K562 (cell line): ENCODE results near the gene RABGAP1. TPM values are rescaled to one million over a fixed set of nuclear protein-coding genes. Genes with fewer than 3 reads are reported as not detected.

Source experiments
- CEBPG ChIP-seq, 3 experiments: fragments of 200-800 bp in 1 of 3; sonication (Bioruptor generic) in 1 of 3; sonication (generic) in 1 of 3; formaldehyde crosslinking in 1 of 3; IDR thresholded peaks in 2 of 3; conservative IDR thresholded peaks in 1 of 3; 2 replicates each; pipeline versions ENCODE4 v1.6.1 to v1.8.0; 2016 to 2022; ENCODE audit warnings: missing compliant biosample characterization in 2 of 3, missing genetic modification characterization in 2 of 3, mild to moderate bottlenecking in 1 of 3, missing genetic modification reagents in 1 of 3
- ETV1 ChIP-seq: fragments of 450-650 bp; conservative IDR thresholded peaks from 2 replicates; pipeline ENCODE4 v1.6.1; 2016; ENCODE audit warnings: missing genetic modification characterization, control low read depth, low read depth, missing compliant biosample characterization
- ETV5 ChIP-seq: sonication (generic); formaldehyde crosslinking; IDR thresholded peaks from 2 replicates; pipeline ENCODE4 v1.4.0; 2020; ENCODE audit warnings: low read depth, mild to moderate bottlenecking, missing genetic modification reagents
- FOXK2 ChIP-seq, 2 experiments: fragments of 450-650 bp; IDR thresholded peaks in 1 of 2; conservative IDR thresholded peaks in 1 of 2; 2 replicates each; pipeline ENCODE4 v1.6.1; 2016; ENCODE audit warnings: low read depth in 2 of 2, mild to moderate bottlenecking in 1 of 2
- JUNB ChIP-seq: fragments of 450-650 bp; formaldehyde crosslinking; conservative IDR thresholded peaks from 2 replicates; pipeline ENCODE4 v1.4.0; 2020; ENCODE audit warnings: mild to moderate bottlenecking
- MBD2 ChIP-seq: sonication (generic); IDR thresholded peaks from 2 replicates; pipeline ENCODE4 v1.6.1; 2016; ENCODE audit warnings: low read depth, borderline replicate concordance
- RUNX1 ChIP-seq: sonication (generic); IDR thresholded peaks from 2 replicates; pipeline ENCODE4 v1.6.1; 2016; ENCODE audit warnings: antibody characterized with exemption, low read depth
- SRSF7 ChIP-seq: fragments of 200-400 bp; formaldehyde crosslinking; optimal IDR thresholded peaks from 2 replicates; pipeline ENCODE3; 2017; ENCODE audit warnings: mild to moderate bottlenecking, low read depth, low read length
- STAT5B ChIP-seq: fragments of 250-450 bp; sonication (Bioruptor Pico); IDR thresholded peaks from 2 replicates; pipeline ENCODE4 v1.8.0; 2021; ENCODE audit warnings: mild to moderate bottlenecking, inconsistent platforms
- ZNF12 ChIP-seq: sonication (generic); formaldehyde crosslinking; IDR thresholded peaks from 2 replicates; pipeline ENCODE4 v1.4.0; 2020; ENCODE audit warnings: mild to moderate bottlenecking, missing genetic modification reagents
- ZNF589 ChIP-seq: fragments of 200-800 bp; sonication (Bioruptor generic); IDR thresholded peaks from 2 replicates; pipeline ENCODE4 v1.6.1; 2016; ENCODE audit warnings: low read depth, missing genetic modification characterization, missing compliant biosample characterization
- polyA plus RNA-seq, 8 experiments: library from polyadenylated mRNA; depleted of rRNA in 4 of 8; stranded (reverse) in 5 of 8; unstranded in 3 of 8; fragments of >200 nt; fragmentation: Nextera tagmentation in 2 of 8; fragmentation: Illumina TruSeq in 1 of 8; extraction: Ambion mirVana in 2 of 8; extraction: Trizol in 1 of 8; gene quantifications; 2 replicates each; pipeline versions ENCODE4 v1.2.1 to v1.2.3, GENCODE V29; 2011 to 2014; ENCODE audit warnings: inconsistent platforms in 1 of 8, missing spikeins in 1 of 8
- total RNA-seq, 7 experiments: library from RNA; depleted of rRNA in 6 of 7; stranded (reverse); fragments of >200 nt in 6 of 7; fragmentation: Illumina TruSeq in 2 of 7; extraction: Trizol in 2 of 7; gene quantifications; 2 replicates each; pipeline versions ENCODE4 v1.2.1 to v1.2.3, GENCODE V29; 2011 to 2021; ENCODE audit warnings: low replicate concordance in 1 of 7
- TF ChIP-seq, protein P1 (sequence below): fragments of 250-450 bp; sonication (Bioruptor Pico); IDR thresholded peaks from 2 replicates; pipeline ENCODE4 v1.4.0; 2020; ENCODE audit warnings: mild to moderate bottlenecking
- TF ChIP-seq, protein P2 (sequence below), 2 experiments: fragments of 450-650 bp in 1 of 2; sonication (generic) in 1 of 2; formaldehyde crosslinking in 1 of 2; IDR thresholded peaks in 1 of 2; conservative IDR thresholded peaks in 1 of 2; 2 replicates each; pipeline versions ENCODE4 v1.6.1 to v1.8.1; 2016 to 2023; ENCODE audit warnings: mild to moderate bottlenecking in 2 of 2, moderate library complexity in 2 of 2, inconsistent platforms in 1 of 2, missing genetic modification reagents in 1 of 2
- TF ChIP-seq, protein P3 (sequence below): fragments of 250-450 bp; sonication (Bioruptor Pico); IDR thresholded peaks from 2 replicates; pipeline ENCODE4 v1.8.0; 2021; ENCODE audit warnings: borderline replicate concordance, mild to moderate bottlenecking, moderate library complexity; ENCODE audit not compliant: poor library complexity, severe bottlenecking
- TF ChIP-seq, protein P4 (sequence below): fragments of 450-650 bp; IDR thresholded peaks from 2 replicates; pipeline ENCODE4 v1.6.1; 2016; ENCODE audit warnings: mild to moderate bottlenecking

The RABGAP1 gene
- total and polyA plus RNA-seq, 9 of the 15 experiments (the other 6 are each of a cell fraction or from before 2014, with no cell fraction given): 1.5 to 22.7 (median 13.1) TPM

DNA sequence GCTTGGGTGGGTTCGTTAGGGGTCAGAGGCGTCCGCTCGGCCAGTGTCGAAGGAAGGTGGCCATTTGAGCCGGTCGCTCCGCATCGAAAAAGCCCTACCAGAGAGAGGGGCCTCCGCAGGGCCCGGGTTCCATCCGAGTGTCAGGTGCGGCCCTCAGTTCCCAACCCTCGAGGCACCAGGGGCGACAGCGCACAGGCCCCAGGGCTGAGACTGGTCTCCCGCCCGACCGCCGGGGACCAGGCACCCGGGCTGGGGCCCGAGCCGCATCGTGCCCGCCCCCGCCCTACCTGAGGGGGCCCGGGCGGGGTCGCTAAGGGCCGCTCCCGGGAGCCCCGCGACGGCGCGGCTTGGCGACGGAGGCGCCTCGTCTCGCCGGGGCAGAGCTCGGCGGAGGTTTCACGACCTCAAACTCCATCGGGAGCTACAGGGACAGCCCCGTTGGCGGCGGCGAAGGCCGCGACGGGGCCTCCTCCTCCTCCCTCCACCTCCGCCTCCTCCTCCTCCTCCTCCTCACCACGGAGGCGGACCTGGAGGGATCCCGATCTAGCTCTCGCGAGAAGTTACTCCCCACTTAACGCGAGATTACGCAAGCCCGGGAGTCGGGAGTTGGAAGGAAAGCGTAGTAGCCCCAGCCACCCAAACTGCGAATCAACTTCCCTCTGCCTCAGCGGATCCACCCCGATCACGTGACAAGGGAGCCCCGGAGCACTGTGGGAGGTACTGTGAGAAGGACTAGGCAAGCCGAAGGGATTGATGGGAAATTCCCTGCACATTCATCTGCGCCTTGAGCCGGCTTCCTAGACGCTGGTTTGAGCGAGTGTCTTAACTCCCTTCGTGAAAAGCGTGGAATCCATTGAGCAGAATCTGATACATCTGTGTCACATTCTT, 35.8 kb upstream of the RABGAP1 start, which contains the start of gene RC3H2 (continued):
- TF ChIP-seq ETV1 (tag) (no peak; the same call in 1 of the 2 replicates), ETV5 (no peak), RUNX1 (no peak), MBD2 (peak; percentile 35; the same call in 1 of the 2 replicates), SRSF7 (no peak), JUNB (CRISPR knock-in tag) (no peak), STAT5B (CRISPR knock-in tag) (no peak), ZNF12 (CRISPR knock-in tag) (0 out of 2 replicates have a peak, but pooled peaks have one; percentile 21), CEBPG (CRISPR knock-in tag; IDR thresholded peaks at IDR 0.05) (peak; percentile 91), CEBPG (tag; conservative IDR thresholded peaks at IDR 0.05 in 1 of 2, IDR thresholded peaks at IDR 0.05 in 1 of 2) (peak; percentile 93 to 97), FOXK2 (conservative IDR thresholded peaks at IDR 0.05 in 1 of 2, IDR thresholded peaks at IDR 0.05 in 1 of 2; ENCODE audit: low read depth in 2 of 2) (peak in 1 of 2 experiments; percentile 93; a peak in 2 of 4 replicates), ZNF589 (CRISPR knock-in tag) (0 out of 2 replicates have a peak, but pooled peaks have one; percentile 47)
- TF ChIP-seq, protein P1, sequence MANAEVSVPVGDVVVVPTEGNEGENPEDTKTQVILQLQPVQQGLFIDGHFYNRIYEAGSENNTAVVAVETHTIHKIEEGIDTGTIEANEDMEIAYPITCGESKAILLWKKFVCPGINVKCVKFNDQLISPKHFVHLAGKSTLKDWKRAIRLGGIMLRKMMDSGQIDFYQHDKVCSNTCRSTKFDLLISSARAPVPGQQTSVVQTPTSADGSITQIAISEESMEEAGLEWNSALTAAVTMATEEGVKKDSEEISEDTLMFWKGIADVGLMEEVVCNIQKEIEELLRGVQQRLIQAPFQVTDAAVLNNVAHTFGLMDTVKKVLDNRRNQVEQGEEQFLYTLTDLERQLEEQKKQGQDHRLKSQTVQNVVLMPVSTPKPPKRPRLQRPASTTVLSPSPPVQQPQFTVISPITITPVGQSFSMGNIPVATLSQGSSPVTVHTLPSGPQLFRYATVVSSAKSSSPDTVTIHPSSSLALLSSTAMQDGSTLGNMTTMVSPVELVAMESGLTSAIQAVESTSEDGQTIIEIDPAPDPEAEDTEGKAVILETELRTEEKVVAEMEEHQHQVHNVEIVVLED: peak; percentile 60
- TF ChIP-seq, protein P2, sequence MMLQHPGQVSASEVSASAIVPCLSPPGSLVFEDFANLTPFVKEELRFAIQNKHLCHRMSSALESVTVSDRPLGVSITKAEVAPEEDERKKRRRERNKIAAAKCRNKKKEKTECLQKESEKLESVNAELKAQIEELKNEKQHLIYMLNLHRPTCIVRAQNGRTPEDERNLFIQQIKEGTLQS (IDR thresholded peaks at IDR 0.05): peak; percentile 70
- TF ChIP-seq, protein P2 (CRISPR knock-in tag; conservative IDR thresholded peaks at IDR 0.05): no peak
- TF ChIP-seq, protein P3, sequence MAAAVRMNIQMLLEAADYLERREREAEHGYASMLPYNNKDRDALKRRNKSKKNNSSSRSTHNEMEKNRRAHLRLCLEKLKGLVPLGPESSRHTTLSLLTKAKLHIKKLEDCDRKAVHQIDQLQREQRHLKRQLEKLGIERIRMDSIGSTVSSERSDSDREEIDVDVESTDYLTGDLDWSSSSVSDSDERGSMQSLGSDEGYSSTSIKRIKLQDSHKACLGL (CRISPR knock-in tag): no peak
- TF ChIP-seq, protein P4, sequence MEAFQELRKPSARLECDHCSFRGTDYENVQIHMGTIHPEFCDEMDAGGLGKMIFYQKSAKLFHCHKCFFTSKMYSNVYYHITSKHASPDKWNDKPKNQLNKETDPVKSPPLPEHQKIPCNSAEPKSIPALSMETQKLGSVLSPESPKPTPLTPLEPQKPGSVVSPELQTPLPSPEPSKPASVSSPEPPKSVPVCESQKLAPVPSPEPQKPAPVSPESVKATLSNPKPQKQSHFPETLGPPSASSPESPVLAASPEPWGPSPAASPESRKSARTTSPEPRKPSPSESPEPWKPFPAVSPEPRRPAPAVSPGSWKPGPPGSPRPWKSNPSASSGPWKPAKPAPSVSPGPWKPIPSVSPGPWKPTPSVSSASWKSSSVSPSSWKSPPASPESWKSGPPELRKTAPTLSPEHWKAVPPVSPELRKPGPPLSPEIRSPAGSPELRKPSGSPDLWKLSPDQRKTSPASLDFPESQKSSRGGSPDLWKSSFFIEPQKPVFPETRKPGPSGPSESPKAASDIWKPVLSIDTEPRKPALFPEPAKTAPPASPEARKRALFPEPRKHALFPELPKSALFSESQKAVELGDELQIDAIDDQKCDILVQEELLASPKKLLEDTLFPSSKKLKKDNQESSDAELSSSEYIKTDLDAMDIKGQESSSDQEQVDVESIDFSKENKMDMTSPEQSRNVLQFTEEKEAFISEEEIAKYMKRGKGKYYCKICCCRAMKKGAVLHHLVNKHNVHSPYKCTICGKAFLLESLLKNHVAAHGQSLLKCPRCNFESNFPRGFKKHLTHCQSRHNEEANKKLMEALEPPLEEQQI: peak; percentile 75; the same call in 1 of the 2 replicates
